Vagina (tissue), 2 donors: ENCODE results near the gene GNAO1.

Experiments
- CTCF ChIP-seq, 3 experiments: fragments of 450-650 bp in 2 of 3; fragments of 200-600 bp in 1 of 3; sonication (generic) in 1 of 3; IDR thresholded peaks; one replicate each; pipeline ENCODE4 v1.5.1; 2017 to 2019; ENCODE audit warnings: antibody characterized with exemption in 3 of 3, mild to moderate bottlenecking in 2 of 3, moderate library complexity in 2 of 3
- POLR2A ChIP-seq, 2 donors: fragments of 450-650 bp; IDR thresholded peaks; one replicate each; pipeline ENCODE4 v1.6.1; 2017; ENCODE audit warnings: antibody characterized with exemption in 2 of 2, mild to moderate bottlenecking in 2 of 2, moderate library complexity in 2 of 2
- POLR2AphosphoS5 ChIP-seq, 2 donors: sonication (generic); formaldehyde crosslinking; IDR thresholded peaks; one replicate each; pipeline ENCODE4 v1.9.0; 2017; ENCODE audit warnings: antibody characterized with exemption in 2 of 2, mild to moderate bottlenecking in 2 of 2, low read depth in 1 of 2; ENCODE audit not compliant: insufficient read depth in 1 of 2

GRCh38 chr16:56347670-56348069 is 156.4 kb downstream of the GNAO1 start:
- TF ChIP-seq POLR2A (IDR thresholded peaks at IDR 0.05) (no peak), CTCF (IDR thresholded peaks at IDR 0.05) (no peak), POLR2AphosphoS5 (IDR thresholded peaks at IDR 0.05; ENCODE audit: insufficient read depth in 1 of 2, low read depth in 1 of 2) (no peak)
